Measurements from ENCODE around the gene PAX7.

Gene PAX7

DNA sequence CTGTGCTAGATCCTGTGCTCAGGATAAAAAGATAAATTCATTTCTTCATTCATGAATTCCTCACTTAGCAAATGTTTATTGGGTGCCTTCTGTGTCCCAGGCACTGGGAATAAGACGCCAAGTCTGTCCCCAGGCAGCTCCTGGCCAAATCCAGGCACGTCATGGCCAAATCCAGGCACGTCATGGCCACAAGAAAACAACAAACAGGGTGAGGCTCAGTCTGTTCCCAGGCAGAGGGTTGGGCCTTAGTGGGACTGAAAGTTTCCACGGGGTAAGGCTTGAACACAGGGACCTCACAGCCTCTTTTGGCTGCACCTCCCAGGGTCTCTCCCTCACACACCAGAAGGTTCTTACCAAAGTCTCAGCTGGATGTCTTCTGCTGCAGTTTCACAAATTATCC lies 95.7 kb downstream of the PAX7 start:
- H3K4me3 ChIP-seq (ENCODE audit: low read depth in 1 of 2, low read length in 1 of 2): no peak overlapping the region
- TF ChIP-seq, protein P1, sequence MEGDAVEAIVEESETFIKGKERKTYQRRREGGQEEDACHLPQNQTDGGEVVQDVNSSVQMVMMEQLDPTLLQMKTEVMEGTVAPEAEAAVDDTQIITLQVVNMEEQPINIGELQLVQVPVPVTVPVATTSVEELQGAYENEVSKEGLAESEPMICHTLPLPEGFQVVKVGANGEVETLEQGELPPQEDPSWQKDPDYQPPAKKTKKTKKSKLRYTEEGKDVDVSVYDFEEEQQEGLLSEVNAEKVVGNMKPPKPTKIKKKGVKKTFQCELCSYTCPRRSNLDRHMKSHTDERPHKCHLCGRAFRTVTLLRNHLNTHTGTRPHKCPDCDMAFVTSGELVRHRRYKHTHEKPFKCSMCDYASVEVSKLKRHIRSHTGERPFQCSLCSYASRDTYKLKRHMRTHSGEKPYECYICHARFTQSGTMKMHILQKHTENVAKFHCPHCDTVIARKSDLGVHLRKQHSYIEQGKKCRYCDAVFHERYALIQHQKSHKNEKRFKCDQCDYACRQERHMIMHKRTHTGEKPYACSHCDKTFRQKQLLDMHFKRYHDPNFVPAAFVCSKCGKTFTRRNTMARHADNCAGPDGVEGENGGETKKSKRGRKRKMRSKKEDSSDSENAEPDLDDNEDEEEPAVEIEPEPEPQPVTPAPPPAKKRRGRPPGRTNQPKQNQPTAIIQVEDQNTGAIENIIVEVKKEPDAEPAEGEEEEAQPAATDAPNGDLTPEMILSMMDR (IDR thresholded peaks at IDR 0.05): no peak
- H3K9me3 ChIP-seq: no peaks in the 10 kb centered on the region
- H3K36me3 ChIP-seq: no peaks in the 10 kb centered on the region
- H3K27me3 ChIP-seq: peaks cover 87% of the 10 kb centered on the region
- H3K4me1 ChIP-seq (ENCODE audit: control insufficient read depth in 1 of 2, insufficient read depth in 1 of 2, low read depth in 1 of 2, low read length in 1 of 2): no peaks in the 10 kb centered on the region
- H3K27ac ChIP-seq: no peak overlapping the region

DNA sequence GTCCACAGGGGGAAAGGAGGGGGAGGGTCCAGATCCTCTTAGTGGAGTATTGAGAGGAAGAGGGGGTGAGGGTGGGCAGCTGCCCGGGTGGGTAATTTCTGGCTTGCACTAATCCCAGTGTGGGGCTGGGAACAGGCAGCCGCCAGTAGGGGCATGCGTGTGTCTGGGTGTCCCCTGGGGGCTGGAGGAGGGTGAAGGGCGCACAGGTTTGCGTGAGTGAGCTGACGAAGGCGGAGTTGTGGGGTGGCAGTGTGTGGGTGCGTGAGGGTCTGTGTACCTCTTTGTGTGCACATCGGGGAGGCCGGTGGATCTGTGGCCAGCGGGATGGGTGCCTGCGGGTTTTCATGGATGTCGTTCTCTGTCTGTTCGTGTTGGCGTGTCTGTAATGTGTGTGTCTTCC lies 97.3 kb downstream of the PAX7 start:
- Histone ChIP-seq H3K27me3 (peaks cover 86% of the 10 kb centered on the region), H3K4me1 (ENCODE audit: control insufficient read depth in 1 of 2, insufficient read depth in 1 of 2, low read depth in 1 of 2, low read length in 1 of 2) (no peaks in the 10 kb centered on the region), H3K27ac (no peak overlapping the region), H3K4me3 (ENCODE audit: low read depth in 1 of 2, low read length in 1 of 2) (no peak overlapping the region), H3K9me3 (no peaks in the 10 kb centered on the region), H3K36me3 (no peaks in the 10 kb centered on the region)
- TF ChIP-seq, protein P1 (IDR thresholded peaks at IDR 0.05): no peak

DNA sequence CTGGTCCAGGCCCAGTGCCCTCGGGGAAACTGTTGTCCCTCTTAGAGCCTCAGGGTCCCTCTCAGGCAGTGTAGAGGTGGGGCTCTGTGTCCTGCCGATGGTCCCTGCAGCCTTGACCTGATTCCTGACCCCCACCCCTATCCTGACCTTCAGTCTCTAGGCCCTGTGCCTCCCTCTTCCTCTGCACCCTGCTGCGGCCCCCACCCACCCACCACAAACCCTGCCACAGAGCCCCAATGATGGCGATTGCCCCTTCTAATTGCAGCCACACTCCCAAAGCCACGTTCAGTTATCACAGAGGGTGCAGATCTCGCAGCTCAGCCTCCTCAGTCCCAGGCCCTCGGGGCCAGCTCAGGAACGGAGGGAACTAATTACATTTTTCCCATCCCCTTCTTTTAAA lies 99.7 kb downstream of the PAX7 start:
- Histone ChIP-seq H3K4me3 (ENCODE audit: low read depth in 1 of 2, low read length in 1 of 2) (no peak overlapping the region), H3K4me1 (ENCODE audit: control insufficient read depth in 1 of 2, insufficient read depth in 1 of 2, low read depth in 1 of 2, low read length in 1 of 2) (no peaks in the 10 kb centered on the region), H3K36me3 (no peaks in the 10 kb centered on the region), H3K9me3 (no peaks in the 10 kb centered on the region), H3K27ac (no peak overlapping the region), H3K27me3 (peaks cover 75% of the 10 kb centered on the region)
- TF ChIP-seq, protein P1 (IDR thresholded peaks at IDR 0.05): no peak

DNA sequence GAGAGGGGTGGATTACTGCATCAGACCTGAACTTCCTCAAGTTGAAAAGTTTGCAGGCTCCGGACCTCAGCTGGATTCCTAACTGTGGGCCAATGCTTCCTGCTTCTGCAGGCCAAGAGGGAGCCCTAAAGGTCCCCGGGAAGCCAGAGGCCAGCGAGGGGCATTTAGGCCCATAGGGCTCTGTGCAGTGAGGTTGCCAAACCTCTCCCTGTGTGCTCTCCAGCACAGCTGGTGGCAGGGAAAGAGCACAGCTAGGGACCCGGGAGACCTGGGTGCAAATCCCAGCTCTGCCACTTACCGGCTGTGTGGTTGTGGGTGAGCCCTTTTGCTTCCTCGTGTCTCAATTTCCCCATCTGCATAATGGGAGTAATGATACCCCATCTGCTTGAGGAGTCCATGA lies 100.5 kb downstream of the PAX7 start:
- H3K4me1 ChIP-seq (ENCODE audit: control insufficient read depth in 1 of 2, insufficient read depth in 1 of 2, low read depth in 1 of 2, low read length in 1 of 2): no peaks in the 10 kb centered on the region
- H3K27me3 ChIP-seq: peaks cover 70% of the 10 kb centered on the region
- TF ChIP-seq, protein P1 (IDR thresholded peaks at IDR 0.05): no peak
- H3K9me3 ChIP-seq: no peaks in the 10 kb centered on the region
- no peaks in the 10 kb centered on the region for H3K36me3 ChIP-seq
- no peak overlapping the region for H3K27ac ChIP-seq
- H3K4me3 ChIP-seq (ENCODE audit: low read depth in 1 of 2, low read length in 1 of 2): no peak overlapping the region

DNA sequence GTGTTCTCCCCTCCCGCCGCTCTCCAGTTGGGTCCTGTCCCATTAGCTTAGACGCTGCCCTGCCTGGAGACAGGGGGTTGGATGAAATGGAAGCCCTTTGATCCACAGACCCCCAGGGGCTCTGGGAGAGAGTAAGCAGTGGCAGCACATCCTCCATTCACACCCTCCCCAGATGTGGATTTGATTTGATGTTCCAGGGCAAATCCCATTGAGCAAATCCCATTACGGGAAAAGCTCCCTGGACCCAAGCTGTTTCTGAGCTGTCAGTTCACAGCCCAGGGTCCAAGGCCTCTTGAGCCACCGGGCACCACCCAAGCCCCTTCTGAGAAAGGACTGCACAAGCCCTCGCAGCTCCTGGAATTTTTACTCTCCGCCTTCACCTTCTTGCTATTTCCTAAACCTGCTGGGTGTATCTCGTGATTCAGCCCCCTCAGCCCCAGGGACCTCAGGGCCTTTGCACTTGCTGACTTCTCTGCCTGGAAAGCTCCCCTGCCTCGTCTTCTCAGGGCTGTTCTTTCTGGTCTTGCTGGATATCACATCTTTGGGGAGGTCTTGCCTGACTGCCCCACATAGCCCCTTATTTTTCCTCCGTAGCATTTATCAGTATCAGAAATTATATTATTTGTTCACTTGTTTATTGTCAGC lies 101.1 kb downstream of the PAX7 start:
- TF ChIP-seq, protein P1 (IDR thresholded peaks at IDR 0.05): no peak
- Histone ChIP-seq H3K27ac (no peak overlapping the region), H3K4me3 (ENCODE audit: low read depth in 1 of 2, low read length in 1 of 2) (no peak overlapping the region), H3K27me3 (peaks cover 64% of the 10 kb centered on the region), H3K4me1 (ENCODE audit: control insufficient read depth in 1 of 2, insufficient read depth in 1 of 2, low read depth in 1 of 2, low read length in 1 of 2) (no peaks in the 10 kb centered on the region), H3K36me3 (no peaks in the 10 kb centered on the region), H3K9me3 (no peaks in the 10 kb centered on the region)
